ACC112 (cell line): ENCODE measurements around the gene TMEM178A.
"Not testable (repeated sequence)": the region's sequence is repeated elsewhere in the genome, so short reads cannot be mapped to it uniquely, and the experiment has no call there.

ENCODE experiments used
- H2AFZ ChIP-seq: fragments of 200-600 bp; sonication (generic); one replicate; pipeline ENCODE4 v1.6.0; 2017; ENCODE audit warnings: antibody characterized with exemption, low read length; ENCODE audit not compliant: unreplicated experiment
- H3K27ac ChIP-seq: fragments of 200-600 bp; sonication (generic); 2 replicates; pipeline ENCODE4 v1.5.1; 2014; ENCODE audit warnings: low read depth, mild to moderate bottlenecking, antibody characterized with exemption, low read length, moderate library complexity
- H3K27me3 ChIP-seq: fragments of 200-600 bp; sonication (generic); 2 replicates; pipeline ENCODE4 v1.6.1; 2014; ENCODE audit warnings: mild to moderate bottlenecking, antibody characterized with exemption, low read length, moderate library complexity, mixed read lengths; ENCODE audit not compliant: insufficient read depth
- H3K36me3 ChIP-seq: fragments of 200-600 bp; sonication (generic); 2 replicates; pipeline ENCODE4 v1.6.1; 2016; ENCODE audit warnings: mild to moderate bottlenecking, antibody characterized with exemption, low read length, moderate library complexity, mixed read lengths; ENCODE audit not compliant: insufficient read depth
- H3K4me1 ChIP-seq: fragments of 200-600 bp; sonication (generic); one replicate; pipeline ENCODE4 v1.6.1; 2016; ENCODE audit warnings: low read length, mixed read lengths; ENCODE audit not compliant: insufficient read depth, unreplicated experiment, control insufficient read depth
- H3K4me3 ChIP-seq: fragments of 200-600 bp; sonication (generic); 2 replicates; pipeline ENCODE4 v1.5.1; 2014; ENCODE audit warnings: mild to moderate bottlenecking, low read depth, low read length
- H3K79me2 ChIP-seq: fragments of 200-600 bp; sonication (generic); one replicate; pipeline ENCODE4 v1.6.0; 2016; ENCODE audit warnings: low read length; ENCODE audit not compliant: control insufficient read depth, unreplicated experiment, insufficient read depth

Gene TMEM178A

GRCh38 chr2:39647104-39647765, 18.5 kb upstream of the TMEM178A start:
- H3K27ac ChIP-seq = no peak overlapping the region
- H3K79me2 ChIP-seq = no peaks in the 10 kb centered on the region
- no peak overlapping the region for H2AFZ ChIP-seq
- H3K4me1 ChIP-seq = peaks cover 5% of the 10 kb centered on the region
- H3K36me3 ChIP-seq = no peaks in the 10 kb centered on the region
- H3K4me3 ChIP-seq = no peak overlapping the region
- H3K27me3 ChIP-seq = no peaks in the 10 kb centered on the region

- no peaks in the 10 kb centered on the region for H3K27me3 ChIP-seq
- H3K4me1 ChIP-seq = no peaks in the 10 kb centered on the region
- no peak overlapping the region for H2AFZ ChIP-seq
- H3K79me2 ChIP-seq = no peaks in the 10 kb centered on the region
- H3K27ac ChIP-seq = no peak overlapping the region
- no peaks in the 10 kb centered on the region for H3K36me3 ChIP-seq
- no peak overlapping the region for H3K4me3 ChIP-seq
These were observed 17.1 kb upstream of the TMEM178A start for GRCh38 chr2:39648580-39648979.

- Histone ChIP-seq H3K27ac (no peak overlapping the region), H3K79me2 (no peaks in the 10 kb centered on the region), H3K4me1 (no peaks in the 10 kb centered on the region), H3K36me3 (no peaks in the 10 kb centered on the region), H3K27me3 (peaks cover 3% of the 10 kb centered on the region; the same call in 1 of the 2 replicates), H3K4me3 (no peak overlapping the region), H2AFZ (no peak overlapping the region)
These were observed 16.2 kb upstream of the TMEM178A start for GRCh38 chr2:39649511-39649910.

- Histone ChIP-seq H2AFZ (no peak overlapping the region), H3K4me3 (no peak overlapping the region), H3K4me1 (no peaks in the 10 kb centered on the region)
These were observed 15.2 kb upstream of the TMEM178A start for GRCh38 chr2:39650468-39650867.

GRCh38 chr2:39656215-39656614, 9.5 kb upstream of the TMEM178A start:
- not testable (repeated sequence) for H3K36me3 ChIP-seq, H3K27me3 ChIP-seq

More at GRCh38 chr2:39650468-39650867, 15.2 kb upstream of the TMEM178A start:
- H3K79me2 ChIP-seq = no peaks in the 10 kb centered on the region
- H3K36me3 ChIP-seq = no peaks in the 10 kb centered on the region
- H3K27ac ChIP-seq = no peak overlapping the region
- H3K27me3 ChIP-seq = peaks cover 5% of the 10 kb centered on the region

GRCh38 chr2:39657287-39657937, 8.3 kb upstream of the TMEM178A start:
- Histone ChIP-seq H3K4me3 (no peak overlapping the region), H3K27ac (no peak overlapping the region), H3K79me2 (no peaks in the 10 kb centered on the region), H2AFZ (no peak overlapping the region), H3K27me3 (peaks cover 5% of the 10 kb centered on the region), H3K4me1 (no peaks in the 10 kb centered on the region), H3K36me3 (no peaks in the 10 kb centered on the region)

More at GRCh38 chr2:39656215-39656614, 9.5 kb upstream of the TMEM178A start:
- not testable (repeated sequence) for H2AFZ ChIP-seq, H3K27ac ChIP-seq, H3K4me1 ChIP-seq, H3K4me3 ChIP-seq, H3K79me2 ChIP-seq

- peaks cover 6% of the 10 kb centered on the region for H3K27me3 ChIP-seq
- H3K4me1 ChIP-seq = no peaks in the 10 kb centered on the region
- no peak overlapping the region for H3K4me3 ChIP-seq
- H3K36me3 ChIP-seq = no peaks in the 10 kb centered on the region
- H3K27ac ChIP-seq = no peak overlapping the region
- no peak overlapping the region for H2AFZ ChIP-seq
- H3K79me2 ChIP-seq = no peaks in the 10 kb centered on the region
These were observed 7.3 kb upstream of the TMEM178A start for GRCh38 chr2:39658371-39658770.

GRCh38 chr2:39659765-39660611, 5.7 kb upstream of the TMEM178A start:
- H3K4me3 ChIP-seq = no peak overlapping the region
- H2AFZ ChIP-seq = no peak overlapping the region
- no peaks in the 10 kb centered on the region for H3K79me2 ChIP-seq
- H3K27me3 ChIP-seq = peaks cover 16% of the 10 kb centered on the region
- H3K4me1 ChIP-seq = no peaks in the 10 kb centered on the region
- no peak overlapping the region for H3K27ac ChIP-seq
- no peaks in the 10 kb centered on the region for H3K36me3 ChIP-seq

- Histone ChIP-seq H3K27me3 (peaks cover 22% of the 10 kb centered on the region), H3K27ac (no peak overlapping the region), H3K36me3 (no peaks in the 10 kb centered on the region), H3K4me3 (no peak overlapping the region), H3K4me1 (no peaks in the 10 kb centered on the region), H3K79me2 (no peaks in the 10 kb centered on the region), H2AFZ (no peak overlapping the region)
These were observed 5.0 kb upstream of the TMEM178A start for GRCh38 chr2:39660612-39661236.

GRCh38 chr2:39661826-39662225, 3.9 kb upstream of the TMEM178A start:
- peaks cover 5% of the 10 kb centered on the region for H3K4me1 ChIP-seq
- no peaks in the 10 kb centered on the region for H3K36me3 ChIP-seq
- H3K27me3 ChIP-seq = peaks cover 33% of the 10 kb centered on the region
- H3K4me3 ChIP-seq = no peak overlapping the region
- H2AFZ ChIP-seq = no peak overlapping the region
- no peak overlapping the region for H3K27ac ChIP-seq
- no peaks in the 10 kb centered on the region for H3K79me2 ChIP-seq
